Kidney glomerular epithelial cell (primary cell): Measurements from ENCODE around the gene CATSPER3.

Source experiments
- DNase-seq: peaks from one replicate; lab custom pipeline; 2025; lab: John Stamatoyannopoulos, UW

Gene CATSPER3

DNA sequence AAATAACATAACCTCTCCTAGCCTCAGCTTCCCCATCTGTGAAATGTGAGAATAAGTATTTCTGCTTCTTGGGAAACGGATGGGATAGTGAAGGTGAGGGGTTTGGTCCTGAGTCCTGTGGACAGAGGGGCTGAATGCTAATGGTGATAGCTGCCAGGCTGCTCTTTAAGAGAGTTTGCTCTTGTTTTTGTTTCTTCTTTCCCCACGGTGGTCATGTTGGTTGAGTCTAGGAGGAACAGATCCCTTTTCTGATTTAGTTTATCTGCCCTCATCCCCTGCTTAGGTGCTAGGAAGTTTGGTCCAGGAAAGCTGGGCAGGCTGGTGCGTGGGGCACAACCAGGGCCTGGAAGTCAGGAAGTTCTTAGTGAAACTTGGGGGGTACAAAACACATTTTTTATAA, 74.0 kb downstream of the CATSPER3 start:
- no peak for DNase-seq

DNA sequence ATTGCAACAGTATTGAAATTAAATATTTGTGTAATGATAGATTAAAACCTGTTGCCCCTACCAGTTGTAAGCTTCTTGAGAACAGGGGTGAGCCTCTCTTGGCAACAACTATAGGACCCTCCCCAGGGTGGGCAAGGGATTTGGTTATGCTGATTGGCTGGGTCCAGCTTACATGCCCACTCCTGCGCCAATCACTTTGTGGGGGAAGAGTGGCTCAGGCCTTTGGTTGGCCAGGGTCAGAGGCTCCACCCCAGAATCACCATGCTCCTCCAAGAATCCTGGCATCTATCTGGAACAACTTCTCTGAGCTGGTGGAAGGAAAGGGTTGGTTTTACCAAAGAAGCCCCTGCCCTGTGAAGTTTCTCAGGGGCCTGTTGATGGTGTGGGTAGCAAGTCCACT, 74.9 kb downstream of the CATSPER3 start:
- DNase-seq, result no peak

DNA sequence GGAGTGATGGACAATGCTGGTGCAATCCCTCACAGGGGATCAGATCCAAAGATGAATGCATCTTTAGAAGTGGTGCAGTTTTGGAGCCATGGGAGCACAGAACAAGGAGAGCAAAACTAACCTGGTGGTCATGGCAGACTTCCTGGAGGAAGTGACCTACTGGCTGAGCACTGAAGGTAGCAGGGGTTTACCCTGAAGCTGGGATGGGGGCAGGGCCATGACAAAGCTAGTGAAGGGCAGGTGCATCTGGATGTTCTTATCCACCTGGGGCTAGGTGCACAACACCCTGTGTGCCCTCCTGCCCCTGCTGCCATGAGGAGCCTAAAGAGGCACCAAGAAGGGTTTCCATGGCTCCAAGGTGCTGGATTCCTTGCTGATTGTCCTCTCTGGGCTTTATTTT, 77.8 kb downstream of the CATSPER3 start:
- DNase-seq, result no peak

DNA sequence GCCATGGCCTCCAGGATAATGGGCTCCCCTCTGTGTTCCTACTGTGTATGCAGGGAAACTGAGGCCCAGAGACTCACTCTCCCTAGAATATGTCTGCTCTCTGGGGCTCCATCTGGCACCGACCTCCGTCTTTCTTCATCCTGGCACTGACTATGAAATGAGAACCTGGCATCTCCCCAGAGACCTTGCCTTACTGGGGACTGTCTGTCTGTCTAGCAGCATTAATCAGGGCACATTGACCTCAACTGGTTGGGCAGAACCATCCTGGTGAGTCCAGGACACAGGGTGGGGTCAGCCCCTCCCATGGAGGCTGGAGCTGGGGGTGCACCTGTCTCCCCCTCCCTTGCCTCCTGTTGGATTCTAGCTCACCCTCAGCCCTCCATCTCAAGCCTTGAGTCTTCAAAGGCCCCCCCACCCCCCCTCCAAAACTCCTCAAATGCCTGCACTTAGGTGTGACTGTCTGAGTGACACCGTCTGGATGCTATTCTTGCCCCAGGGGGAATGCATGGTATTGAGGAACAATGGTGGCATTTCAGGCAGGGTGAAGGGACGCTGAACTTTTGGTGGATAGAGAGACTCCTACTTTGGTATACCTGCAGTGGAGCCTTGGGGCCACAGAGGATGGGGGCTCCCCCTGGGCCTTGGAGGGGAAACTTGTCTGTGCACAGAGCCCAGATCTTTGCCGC, 79.1 kb downstream of the CATSPER3 start:
- DNase-seq, result no peak

DNA sequence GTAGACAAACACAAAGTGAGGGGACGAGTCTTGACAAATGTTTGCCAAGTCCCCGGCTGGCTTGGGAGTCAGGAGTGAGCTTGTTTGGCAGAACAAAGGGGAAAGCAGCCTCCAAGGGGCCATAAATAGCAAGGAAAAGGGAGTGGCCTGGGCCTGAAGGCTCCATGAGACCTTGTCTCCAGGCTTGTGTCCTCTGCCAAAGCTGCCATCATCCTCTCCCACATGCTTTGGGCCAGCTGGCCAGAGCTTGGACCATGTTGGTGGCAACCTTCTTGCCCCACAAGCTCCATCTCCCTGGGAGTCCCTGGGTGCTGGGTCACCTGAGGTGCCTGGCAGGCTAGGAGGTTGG, 79.6 kb downstream of the CATSPER3 start:
- no peak for DNase-seq

DNA sequence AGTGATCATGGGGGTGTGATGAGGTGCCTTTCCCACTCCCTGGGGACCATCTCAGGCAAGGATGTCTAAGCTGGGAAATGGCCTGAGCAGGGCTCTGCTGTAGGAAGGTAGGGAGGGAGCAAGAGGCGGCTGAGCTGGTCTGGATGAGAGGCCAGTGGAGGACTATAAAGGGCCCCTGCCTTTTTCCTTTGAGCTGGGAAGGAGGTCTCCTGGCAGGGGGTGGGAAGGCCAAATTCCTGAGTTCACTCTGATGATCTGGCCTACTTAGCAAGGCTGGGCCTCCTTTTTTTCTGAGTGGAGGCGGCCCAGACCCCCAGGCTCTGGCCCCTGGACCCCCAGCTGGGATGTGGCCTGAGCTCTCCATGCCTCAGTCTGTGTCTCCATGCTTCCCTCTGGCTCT, 80.6 kb downstream of the CATSPER3 start:
- no peak for DNase-seq

DNA sequence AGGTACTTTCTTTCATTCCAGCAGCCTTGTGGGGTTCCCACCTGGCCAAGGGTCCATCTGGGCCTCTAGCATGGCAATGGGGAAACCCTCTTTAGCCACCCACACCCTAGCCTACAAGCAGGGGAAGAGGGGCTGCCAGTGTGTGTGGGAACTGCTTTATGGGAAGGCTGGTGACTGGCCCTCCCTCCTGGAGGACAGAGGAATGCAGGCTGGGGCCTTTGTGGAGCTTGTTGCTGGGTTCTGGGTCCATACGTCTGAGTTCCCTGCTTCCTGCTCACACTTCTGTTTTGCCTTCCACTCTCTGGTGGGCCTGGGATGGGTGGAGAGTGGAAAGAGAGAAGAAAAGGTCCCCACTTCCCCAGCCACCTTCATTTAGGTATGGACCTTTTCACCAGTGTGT, 81.2 kb downstream of the CATSPER3 start:
- no peak for DNase-seq

DNA sequence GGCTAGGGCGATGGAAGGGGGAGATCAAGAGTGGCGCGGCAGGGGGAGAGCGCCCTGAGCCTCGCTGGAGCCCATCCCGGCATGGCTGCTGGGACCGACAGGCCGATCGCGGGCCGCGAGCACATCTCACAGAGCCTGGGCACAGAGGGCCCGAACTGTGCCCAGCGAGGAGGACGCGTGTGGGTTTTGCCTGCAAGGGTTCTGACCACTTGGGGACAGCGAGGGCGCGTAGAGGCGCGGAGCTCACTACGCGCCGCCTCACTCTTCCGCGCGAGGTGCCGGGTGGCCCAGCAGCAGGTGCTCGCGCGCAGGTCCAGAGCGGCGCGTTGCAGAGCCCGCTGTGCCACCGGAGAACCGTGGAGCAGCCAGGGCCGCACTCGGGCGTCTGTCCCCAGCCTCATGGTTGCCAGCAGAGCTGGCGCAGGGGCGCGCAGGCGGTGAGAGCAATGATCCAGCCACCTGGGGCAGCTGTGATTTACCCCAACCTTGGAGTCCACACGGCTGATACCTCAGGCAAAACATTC, 82.6 kb downstream of the CATSPER3 start:
- DNase-seq, result no peak

DNA sequence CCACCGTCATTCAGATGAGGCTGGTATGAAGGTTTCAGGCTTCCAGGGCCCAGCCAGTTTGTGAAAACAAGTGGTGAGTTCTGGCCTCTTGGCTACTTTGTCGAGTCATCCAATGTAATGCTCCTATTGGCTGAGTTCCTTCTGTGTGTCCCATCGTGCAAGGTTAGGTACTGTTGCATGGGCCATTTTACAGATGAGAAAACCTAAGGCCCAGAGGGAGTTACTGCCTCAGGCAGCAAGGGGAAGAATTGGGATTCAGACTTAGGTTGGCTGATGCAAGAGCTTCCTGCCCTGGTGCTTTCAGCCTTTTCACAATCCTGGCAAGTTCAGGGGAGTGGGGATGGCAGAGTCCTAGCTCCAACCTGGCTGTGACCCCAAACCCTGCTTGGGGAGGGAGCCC, 83.7 kb downstream of the CATSPER3 start:
- no peak for DNase-seq

DNA sequence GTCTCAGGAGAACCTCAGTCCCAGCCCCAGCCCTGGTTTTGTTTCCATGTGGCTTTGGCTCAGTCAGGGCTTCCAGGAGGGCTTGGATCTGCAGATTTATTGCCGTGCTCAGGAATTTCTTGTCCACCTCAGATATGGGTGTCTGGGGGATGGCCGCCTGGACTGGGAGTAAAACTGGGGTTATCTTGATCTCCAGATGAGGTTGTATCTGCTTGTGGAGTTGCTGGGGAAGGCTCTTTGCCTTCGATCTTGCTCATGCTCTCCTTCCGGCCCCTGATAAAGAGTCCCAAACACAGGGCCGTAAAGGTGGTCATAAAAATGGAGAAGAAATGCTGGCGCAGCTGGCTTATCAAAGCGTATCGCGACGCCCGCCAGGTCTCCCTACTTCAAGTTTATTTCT, 84.2 kb downstream of the CATSPER3 start:
- no peak for DNase-seq

DNA sequence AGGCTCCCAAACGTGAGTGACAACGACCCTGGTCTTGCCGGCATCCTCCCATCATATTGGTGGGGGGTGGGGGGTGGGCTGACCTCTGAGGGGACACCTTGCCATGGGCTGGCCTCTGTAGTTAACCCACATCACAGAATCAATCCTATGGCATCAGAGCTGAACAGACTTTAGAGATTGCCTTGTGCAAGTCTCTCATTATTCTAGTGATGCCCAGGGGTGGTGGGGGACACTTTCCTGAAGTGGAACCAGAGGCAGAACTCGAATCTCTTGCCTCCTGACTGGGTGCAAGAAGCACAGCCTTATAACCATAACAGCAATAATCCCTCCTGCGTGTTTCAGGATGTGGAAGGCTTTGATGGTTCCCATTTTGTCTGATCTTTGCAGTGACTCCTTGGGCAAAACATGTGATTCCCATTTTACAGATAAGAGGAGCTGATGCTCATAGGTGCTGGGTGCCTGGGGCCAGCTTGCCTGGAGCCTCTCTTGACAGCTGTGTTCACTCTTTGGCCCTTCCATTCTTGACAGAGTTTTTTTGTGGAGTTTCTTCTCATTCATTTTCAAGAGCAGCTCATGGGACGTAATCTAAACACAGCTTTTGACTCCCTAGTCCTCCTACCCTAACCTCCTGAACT, 84.9 kb downstream of the CATSPER3 start:
- no peak for DNase-seq

DNA sequence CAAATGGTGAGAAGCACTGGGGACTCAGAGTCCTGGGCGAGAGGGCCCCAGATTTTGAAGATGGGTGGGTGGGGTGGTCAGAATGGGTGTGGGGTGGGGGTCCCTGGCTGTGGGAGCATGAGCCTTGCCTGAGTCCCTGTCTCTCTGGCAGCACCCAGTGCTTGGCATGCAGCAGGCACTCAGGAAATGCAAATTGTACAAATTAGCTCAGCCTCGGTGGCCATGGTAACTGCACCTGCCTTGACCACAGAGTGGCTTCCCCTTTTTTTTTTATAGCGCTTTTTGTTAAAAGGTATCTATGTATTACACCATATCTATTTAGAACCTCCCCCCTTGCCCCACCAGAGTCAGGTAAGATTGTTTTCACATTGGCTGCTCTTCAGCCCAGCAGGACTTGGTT, 85.6 kb downstream of the CATSPER3 start:
- DNase-seq, result no peak

DNA sequence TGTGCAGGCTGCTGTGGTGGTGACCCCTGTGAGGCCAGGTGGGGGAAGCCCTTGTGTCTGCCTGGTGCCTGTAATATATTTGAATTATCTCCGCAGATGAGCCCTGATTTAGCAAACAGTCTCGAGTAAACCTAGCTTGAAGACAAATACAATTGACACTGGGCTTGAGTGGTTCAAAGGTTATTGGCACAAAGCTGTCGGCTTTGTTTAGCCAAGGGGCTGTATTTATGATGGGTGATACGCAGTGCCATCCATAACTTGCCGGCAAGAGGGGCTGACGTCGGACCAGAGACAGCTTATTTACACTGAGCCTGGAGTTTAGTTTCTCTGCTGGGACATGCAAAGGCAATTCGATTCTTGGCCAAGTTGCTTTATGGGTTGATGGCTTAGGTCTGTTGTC, 86.3 kb downstream of the CATSPER3 start:
- DNase-seq, result no peak

DNA sequence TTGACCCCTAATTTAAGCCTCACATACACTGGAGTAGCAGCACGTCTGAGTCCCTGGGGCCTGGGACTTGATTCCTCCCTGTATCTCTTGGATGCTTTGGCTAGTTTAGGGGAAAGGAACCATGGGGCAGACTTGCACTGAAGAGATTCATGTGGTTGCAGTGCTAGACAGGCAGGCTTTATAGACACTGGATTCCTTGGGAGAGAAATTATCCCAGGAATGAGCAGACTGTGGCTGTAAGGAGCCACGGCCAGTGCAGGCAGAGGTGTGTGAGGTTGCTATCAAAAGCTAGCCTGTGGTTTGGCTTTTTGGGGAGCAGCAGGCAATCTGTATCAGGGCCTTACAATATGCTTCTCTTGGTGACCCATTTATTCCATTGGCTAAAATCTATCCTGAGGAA, 86.8 kb downstream of the CATSPER3 start:
- DNase-seq, result no peak

DNA sequence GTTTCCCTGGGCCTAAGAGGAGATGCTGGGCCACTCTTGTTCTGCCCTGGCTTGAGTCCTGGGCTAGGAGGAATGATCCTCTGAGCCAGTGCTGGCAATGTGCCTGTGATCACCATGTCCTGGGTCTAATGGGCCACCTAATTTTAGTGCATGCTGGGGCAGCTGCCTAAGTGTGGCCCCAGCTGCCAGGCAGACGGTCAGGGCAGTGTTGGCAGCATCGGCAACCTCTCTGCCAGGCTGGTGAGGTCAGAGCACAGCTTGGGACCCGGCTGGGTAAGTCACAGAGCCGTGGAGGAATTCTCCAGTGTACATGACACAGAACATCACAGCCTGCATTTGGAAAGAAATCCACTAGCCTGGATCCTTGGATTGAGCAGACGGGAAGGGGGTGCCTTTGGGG, 87.7 kb downstream of the CATSPER3 start:
- DNase-seq, result no peak

DNA sequence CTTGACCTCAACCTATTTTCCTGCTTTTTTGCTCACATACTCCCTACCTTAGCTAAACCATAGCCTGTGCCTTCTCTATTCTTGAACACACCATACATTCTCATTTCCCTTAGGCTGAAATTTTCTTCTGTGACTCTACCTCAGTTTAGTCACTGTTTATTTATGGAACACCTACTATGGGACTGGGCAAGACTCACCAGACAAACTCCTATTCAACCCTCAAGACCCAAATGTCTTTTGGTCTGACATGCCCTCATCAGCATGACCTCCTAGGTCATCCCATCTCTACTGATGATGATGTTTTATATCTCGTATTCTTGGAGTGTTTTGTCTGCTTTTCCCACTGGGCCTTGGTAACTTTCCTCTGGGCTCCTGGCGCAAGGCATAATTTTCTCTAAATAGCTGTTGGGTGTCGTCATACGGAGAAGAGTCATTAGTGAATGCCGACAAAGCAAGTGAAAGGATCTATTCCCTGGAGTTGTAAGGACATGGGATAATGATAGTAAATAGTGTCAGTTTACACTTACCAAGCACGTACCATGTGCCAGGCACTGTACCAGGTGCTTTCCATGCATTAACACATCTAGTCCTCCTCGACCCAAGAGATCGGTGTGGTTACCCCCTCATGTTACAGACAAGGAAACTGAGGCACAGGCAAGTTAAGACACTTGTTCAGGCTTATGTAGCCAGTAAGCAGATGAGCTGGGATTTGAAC, 88.8 kb downstream of the CATSPER3 start:
- no peak for DNase-seq

DNA sequence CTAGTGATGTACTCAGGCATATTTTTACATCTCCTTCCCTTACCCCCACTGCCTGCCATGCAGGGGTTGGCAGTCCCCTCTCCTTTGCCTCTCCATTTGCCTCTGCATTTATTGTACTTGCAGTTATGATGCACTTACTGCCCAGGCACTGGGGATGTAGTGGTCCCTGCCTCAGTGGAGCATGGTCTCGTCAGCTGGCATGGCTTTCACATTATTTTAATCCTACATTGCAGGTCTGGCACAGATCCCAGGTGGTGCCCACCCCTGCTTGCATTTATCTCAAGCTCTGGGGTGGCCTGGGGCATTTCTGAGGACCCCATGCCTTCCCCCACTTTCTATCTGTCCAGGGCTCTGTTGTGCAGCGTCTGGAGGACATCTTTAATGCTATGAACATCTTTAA, 89.5 kb downstream of the CATSPER3 start:
- no peak for DNase-seq

DNA sequence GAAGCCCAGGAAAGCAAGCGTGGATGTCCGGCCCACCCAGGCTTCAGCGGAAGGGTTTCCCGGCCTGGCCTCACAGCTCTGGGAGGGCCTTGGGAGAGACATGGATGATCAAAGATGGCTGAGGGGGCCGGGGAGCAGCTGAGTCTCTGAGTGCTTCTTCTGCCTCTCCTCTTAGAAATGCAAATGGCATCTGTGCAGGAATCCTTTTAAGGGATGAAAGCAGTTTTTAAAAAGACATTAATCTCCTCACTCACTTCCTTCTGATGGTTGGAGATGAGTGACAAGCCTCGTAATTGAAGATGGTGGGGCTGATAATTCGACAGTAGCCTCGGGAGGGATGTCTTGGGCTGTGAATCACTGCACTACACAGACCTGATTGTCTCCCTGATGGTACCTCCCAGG, 90.6 kb downstream of the CATSPER3 start:
- no peak for DNase-seq

DNA sequence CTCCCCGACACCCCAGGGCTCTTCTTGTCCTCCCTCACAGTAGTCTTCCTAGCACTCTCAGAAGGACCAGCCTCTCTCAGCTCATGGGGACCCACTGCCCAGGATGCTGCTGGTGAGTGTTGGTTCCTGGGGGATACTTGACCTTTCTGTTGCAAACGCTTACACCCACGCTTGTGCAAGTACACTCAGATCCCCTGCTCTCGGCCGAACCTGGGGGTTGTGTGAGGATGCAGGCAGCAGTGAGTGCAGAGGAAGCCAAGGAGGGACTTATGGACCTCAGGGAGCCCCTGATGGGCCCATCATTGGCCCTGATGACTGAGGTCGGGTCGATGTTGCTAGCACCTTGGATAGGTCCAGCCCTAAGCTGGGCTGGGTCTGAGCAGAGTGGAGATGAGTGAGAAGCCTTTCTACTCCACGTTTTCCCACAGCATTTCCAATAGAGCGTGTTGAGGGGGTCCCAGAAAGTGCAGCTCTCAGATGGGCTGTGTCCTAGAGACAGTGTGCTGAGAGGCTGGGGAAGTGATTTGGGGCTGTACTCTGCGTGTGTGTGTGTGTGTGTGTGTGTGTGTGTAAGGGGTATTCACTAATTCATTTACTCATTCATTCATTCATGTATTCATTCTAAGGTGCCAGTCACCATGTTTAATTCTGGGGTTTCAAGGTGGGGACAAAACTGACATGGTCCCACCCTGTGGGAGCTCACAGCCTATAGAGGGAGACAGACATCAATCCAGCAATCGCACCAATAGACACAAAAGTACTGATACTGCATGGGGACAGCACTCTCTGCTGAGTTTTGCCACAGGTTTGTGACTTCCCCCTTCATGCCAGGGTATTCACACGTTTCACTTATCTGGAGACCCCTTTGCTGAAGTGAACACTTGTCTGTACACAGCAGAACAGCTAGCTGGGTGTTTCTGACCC, 91.6 kb downstream of the CATSPER3 start:
- no peak for DNase-seq

DNA sequence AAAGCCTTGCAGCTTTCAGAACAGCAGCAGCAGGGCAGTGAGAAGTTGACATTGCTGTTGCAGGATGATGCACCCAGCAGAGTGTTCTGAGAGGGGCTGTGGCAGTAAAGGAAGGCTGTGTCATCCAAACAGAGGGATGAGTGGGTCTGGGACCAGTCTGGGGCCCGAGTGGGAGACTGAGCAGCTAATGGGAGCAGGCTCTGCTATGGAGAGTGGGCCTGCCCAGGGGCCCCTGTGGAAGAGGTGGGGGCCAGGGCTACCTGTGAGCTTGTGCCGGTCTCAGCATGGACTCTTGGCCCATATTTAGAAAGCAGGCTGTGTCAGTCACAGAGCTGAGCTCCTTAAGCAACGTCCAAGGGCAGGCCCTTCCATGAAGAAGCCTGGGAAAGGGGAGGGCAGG, 92.3 kb downstream of the CATSPER3 start:
- no peak for DNase-seq

DNA sequence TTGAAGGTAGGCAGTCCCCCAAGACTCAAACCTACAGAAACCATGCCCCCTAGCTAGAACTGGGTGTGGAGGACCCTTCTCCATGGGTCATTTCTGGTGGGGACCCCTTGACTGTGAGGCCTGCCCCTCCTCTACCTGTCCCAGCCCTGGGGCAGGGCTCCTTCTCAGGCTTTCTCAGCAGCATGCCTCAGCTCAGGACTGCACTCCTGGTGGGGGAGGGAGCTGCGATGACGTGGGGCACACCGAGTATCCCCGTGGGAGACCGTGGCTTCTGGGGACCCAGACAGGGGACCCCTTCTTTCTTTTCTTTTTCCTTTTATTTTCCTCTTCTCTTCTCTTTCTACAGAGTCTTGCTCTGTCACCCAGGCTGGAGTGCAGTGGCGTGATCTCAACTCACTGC, 93.3 kb downstream of the CATSPER3 start:
- no peak for DNase-seq
